ENCODE data around the gene FASTK. TPM values are rescaled to one million over a fixed set of nuclear protein-coding genes. Genes with fewer than 3 reads are reported as not detected.

Gene FASTK
- total RNA-seq, 1 donor from 2014 or later, result 75.7 TPM

- Histone ChIP-seq H3K27me3 (ENCODE audit: low read depth) (no peaks in the 10 kb centered on the region), H3K27ac (replicated peaks) (peak within 1 kb of the TSS; percentile 95), H3K36me3 (no peaks in the 10 kb centered on the region), H3K9me3 (replicated peaks) (no peaks in the 10 kb centered on the region), H3K4me1 (peaks cover 84% of the 10 kb centered on the region), H3K4me3 (peak within 1 kb of the TSS; percentile 90)
- intact Hi-C loops (cut with micrococcal nuclease), result no loop called here
- peak; percentile 92 for DNase-seq
- TF ChIP-seq CTCF (IDR thresholded peaks at IDR 0.05; ENCODE audit: borderline replicate concordance), result no peak
Observed at GRCh38 chr7:151085691-151086620, 5.3 kb upstream of the FASTK start, which contains the start of gene AGAP3. Gene AGAP3 (plus strand): TSS chr7:151086475. CDS start chr7:151086742, 267 bp downstream.

GRCh38 chr7:151085329-151085690 is 4.7 kb upstream of the FASTK start:
- peak overlapping the region; percentile 90 for H3K4me3 ChIP-seq
- no peaks in the 10 kb centered on the region for H3K9me3 ChIP-seq (replicated peaks)
- intact Hi-C loops (cut with micrococcal nuclease), result no loop called here
- no peak for TF ChIP-seq CTCF (IDR thresholded peaks at IDR 0.05; ENCODE audit: borderline replicate concordance)
- peak overlapping the region; percentile 95 for H3K27ac ChIP-seq (replicated peaks)
- H3K36me3 ChIP-seq, result no peaks in the 10 kb centered on the region
- DNase-seq, result no peak
- peaks cover 82% of the 10 kb centered on the region for H3K4me1 ChIP-seq
- H3K27me3 ChIP-seq (ENCODE audit: low read depth), result no peaks in the 10 kb centered on the region

- intact Hi-C loops (cut with micrococcal nuclease), result no loop called here
- H3K9me3 ChIP-seq (replicated peaks), result no peaks in the 10 kb centered on the region
- H3K36me3 ChIP-seq, result no peaks in the 10 kb centered on the region
- DNase-seq, result no peak
- peaks cover 82% of the 10 kb centered on the region for H3K4me1 ChIP-seq
- peak overlapping the region; percentile 96 for H3K27ac ChIP-seq (replicated peaks)
- H3K4me3 ChIP-seq, result peak overlapping the region; percentile 89
- H3K27me3 ChIP-seq (ENCODE audit: low read depth), result no peaks in the 10 kb centered on the region
- no peak for TF ChIP-seq CTCF (IDR thresholded peaks at IDR 0.05; ENCODE audit: borderline replicate concordance)
Observed at GRCh38 chr7:151083824-151084160, 3.2 kb upstream of the FASTK start.

GRCh38 chr7:151083071-151083823 is 2.6 kb upstream of the FASTK start, which contains the start of gene TMUB1:
Gene TMUB1 (minus strand): TSS chr7:151083493. CDS start chr7:151082563, 930 bp downstream.
- Histone ChIP-seq H3K4me1 (peaks cover 82% of the 10 kb centered on the region), H3K9me3 (replicated peaks) (no peaks in the 10 kb centered on the region), H3K4me3 (peak within 1 kb of the TSS; percentile 89), H3K36me3 (no peaks in the 10 kb centered on the region), H3K27me3 (ENCODE audit: low read depth) (no peaks in the 10 kb centered on the region), H3K27ac (replicated peaks) (peak within 1 kb of the TSS; percentile 96)
- DNase-seq, result peak; percentile 85
- no peak for TF ChIP-seq CTCF (IDR thresholded peaks at IDR 0.05; ENCODE audit: borderline replicate concordance)
- intact Hi-C loops (cut with micrococcal nuclease), result no loop called here

GRCh38 chr7:151082141-151083070 is 1.8 kb upstream of the FASTK start:
- Histone ChIP-seq H3K9me3 (replicated peaks) (no peaks in the 10 kb centered on the region), H3K27ac (replicated peaks) (peak overlapping the region; percentile 96), H3K4me1 (peaks cover 82% of the 10 kb centered on the region), H3K36me3 (no peaks in the 10 kb centered on the region), H3K4me3 (peak overlapping the region; percentile 89), H3K27me3 (ENCODE audit: low read depth) (no peaks in the 10 kb centered on the region)
- intact Hi-C loops (cut with micrococcal nuclease), result no loop called here
- no peak for DNase-seq
- no peak for TF ChIP-seq CTCF (IDR thresholded peaks at IDR 0.05; ENCODE audit: borderline replicate concordance)

All from left ventricle myocardium inferior (tissue), 1 donor.